Measurements from ENCODE around the gene PARD3.

Gene PARD3

DNA sequence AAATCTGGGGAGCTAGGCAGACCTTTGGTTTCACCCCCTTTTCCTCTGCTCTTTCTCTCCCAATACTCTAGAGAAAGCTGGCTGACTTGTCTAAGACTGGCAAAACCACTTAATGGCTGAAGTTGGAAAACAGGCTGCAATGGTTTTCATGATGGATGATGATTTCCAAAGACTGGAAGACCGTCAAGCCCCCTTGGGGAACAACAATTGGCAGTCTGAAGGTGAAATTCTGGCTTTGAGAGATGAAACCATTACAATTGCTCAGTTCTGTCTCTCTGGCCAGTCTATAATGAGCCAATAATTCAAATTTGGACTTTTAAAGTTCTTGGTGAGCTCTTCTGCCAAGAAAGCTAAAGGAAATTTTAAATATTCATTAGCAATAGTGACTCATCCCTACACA lies 680.5 kb downstream of the PARD3 start:
- TF ChIP-seq TARDBP (IDR thresholded peaks at IDR 0.05) = no peak
- TF ChIP-seq NFRKB (IDR thresholded peaks at IDR 0.05) = no peak
- no peak for TF ChIP-seq FOXK2 (IDR thresholded peaks at IDR 0.05)
- TF ChIP-seq ZNF384 (IDR thresholded peaks at IDR 0.05) = no peak
- no peak for TF ChIP-seq FOXA1 (IDR thresholded peaks at IDR 0.05)
- TF ChIP-seq BHLHE40 (IDR thresholded peaks at IDR 0.05; ENCODE audit: borderline replicate concordance) = no peak
- TF ChIP-seq SUZ12 (IDR thresholded peaks at IDR 0.05) = no peak
- no peak for TF ChIP-seq LEF1 (IDR thresholded peaks at IDR 0.05; ENCODE audit: borderline replicate concordance)
- no peak for TF ChIP-seq L3MBTL2 (conservative IDR thresholded peaks at IDR 0.05)
- no peak for TF ChIP-seq HDGF (IDR thresholded peaks at IDR 0.05; ENCODE audit: borderline replicate concordance)
- TF ChIP-seq SP1 (IDR thresholded peaks at IDR 0.05) = no peak
- TF ChIP-seq, protein P1, sequence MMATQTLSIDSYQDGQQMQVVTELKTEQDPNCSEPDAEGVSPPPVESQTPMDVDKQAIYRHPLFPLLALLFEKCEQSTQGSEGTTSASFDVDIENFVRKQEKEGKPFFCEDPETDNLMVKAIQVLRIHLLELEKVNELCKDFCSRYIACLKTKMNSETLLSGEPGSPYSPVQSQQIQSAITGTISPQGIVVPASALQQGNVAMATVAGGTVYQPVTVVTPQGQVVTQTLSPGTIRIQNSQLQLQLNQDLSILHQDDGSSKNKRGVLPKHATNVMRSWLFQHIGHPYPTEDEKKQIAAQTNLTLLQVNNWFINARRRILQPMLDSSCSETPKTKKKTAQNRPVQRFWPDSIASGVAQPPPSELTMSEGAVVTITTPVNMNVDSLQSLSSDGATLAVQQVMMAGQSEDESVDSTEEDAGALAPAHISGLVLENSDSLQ (IDR thresholded peaks at IDR 0.05) = no peak
- TF ChIP-seq ARNT (IDR thresholded peaks at IDR 0.05) = no peak
- no peak for TF ChIP-seq CTBP1 (IDR thresholded peaks at IDR 0.05; ENCODE audit: borderline replicate concordance)
- TF ChIP-seq FOXM1 (IDR thresholded peaks at IDR 0.05; ENCODE audit: borderline replicate concordance) = no peak
- no peak for TF ChIP-seq ELF4 (IDR thresholded peaks at IDR 0.05)
- ChIA-PET POLR2A (no interaction called here), CTCF (no interaction called here)

GRCh38 chr10:34133406-34133805 lies 681.7 kb downstream of the PARD3 start:
- DNase-seq (ENCODE audit: extremely low spot score) = no peak
- POLR2A ChIA-PET = no interaction called here
- TF ChIP-seq LEF1 (IDR thresholded peaks at IDR 0.05; ENCODE audit: borderline replicate concordance) (no peak), FOXA1 (IDR thresholded peaks at IDR 0.05) (no peak), HDGF (IDR thresholded peaks at IDR 0.05; ENCODE audit: borderline replicate concordance) (no peak), TARDBP (IDR thresholded peaks at IDR 0.05) (no peak), ELF4 (IDR thresholded peaks at IDR 0.05) (no peak)
- CTCF ChIA-PET = no interaction called here

More for the DNA sequence above, 680.5 kb downstream of the PARD3 start:
- no peak for DNase-seq (ENCODE audit: extremely low spot score)

GRCh38 chr10:34131152-34131551 lies 683.9 kb downstream of the PARD3 start:
- TF ChIP-seq FOXK2 (IDR thresholded peaks at IDR 0.05) = no peak
- no peak for TF ChIP-seq ELF4 (IDR thresholded peaks at IDR 0.05)
- TF ChIP-seq SUZ12 (IDR thresholded peaks at IDR 0.05) = no peak
- TF ChIP-seq FOXM1 (IDR thresholded peaks at IDR 0.05; ENCODE audit: borderline replicate concordance) = no peak
- TF ChIP-seq ZNF384 (IDR thresholded peaks at IDR 0.05) = no peak
- TF ChIP-seq, protein P1 (IDR thresholded peaks at IDR 0.05) = no peak
- no peak for TF ChIP-seq L3MBTL2 (conservative IDR thresholded peaks at IDR 0.05)
- TF ChIP-seq BHLHE40 (IDR thresholded peaks at IDR 0.05; ENCODE audit: borderline replicate concordance) = no peak
- TF ChIP-seq CTBP1 (IDR thresholded peaks at IDR 0.05; ENCODE audit: borderline replicate concordance) = no peak
- no peak for TF ChIP-seq ARNT (IDR thresholded peaks at IDR 0.05)
- no peak for TF ChIP-seq SP1 (IDR thresholded peaks at IDR 0.05)
- TF ChIP-seq TARDBP (IDR thresholded peaks at IDR 0.05) = no peak
- no peak for TF ChIP-seq FOXA1 (IDR thresholded peaks at IDR 0.05)
- no peak for TF ChIP-seq HDGF (IDR thresholded peaks at IDR 0.05; ENCODE audit: borderline replicate concordance)
- no peak for TF ChIP-seq LEF1 (IDR thresholded peaks at IDR 0.05; ENCODE audit: borderline replicate concordance)
- TF ChIP-seq NFRKB (IDR thresholded peaks at IDR 0.05) = no peak
- no peak for DNase-seq (ENCODE audit: extremely low spot score)
- ChIA-PET CTCF (no interaction called here), POLR2A (no interaction called here)

- TF ChIP-seq FOXK2 (IDR thresholded peaks at IDR 0.05) (no peak), HDGF (IDR thresholded peaks at IDR 0.05; ENCODE audit: borderline replicate concordance) (no peak), FOXM1 (IDR thresholded peaks at IDR 0.05; ENCODE audit: borderline replicate concordance) (no peak), L3MBTL2 (conservative IDR thresholded peaks at IDR 0.05) (no peak), ARNT (IDR thresholded peaks at IDR 0.05) (no peak), TARDBP (IDR thresholded peaks at IDR 0.05) (no peak), SP1 (IDR thresholded peaks at IDR 0.05) (no peak), LEF1 (IDR thresholded peaks at IDR 0.05; ENCODE audit: borderline replicate concordance) (no peak), CTBP1 (IDR thresholded peaks at IDR 0.05; ENCODE audit: borderline replicate concordance) (no peak), ELF4 (IDR thresholded peaks at IDR 0.05) (no peak), ZNF384 (IDR thresholded peaks at IDR 0.05) (no peak), BHLHE40 (IDR thresholded peaks at IDR 0.05; ENCODE audit: borderline replicate concordance) (no peak), SUZ12 (IDR thresholded peaks at IDR 0.05) (no peak), FOXA1 (IDR thresholded peaks at IDR 0.05) (no peak), NFRKB (IDR thresholded peaks at IDR 0.05) (no peak)
- TF ChIP-seq, protein P1 (IDR thresholded peaks at IDR 0.05) = no peak
- DNase-seq (ENCODE audit: extremely low spot score) = no peak
- CTCF ChIA-PET = interaction anchor here (1.0 kb wide), 1 partner anchor 58 kb away, joined by 3 read pairs; no protein-coding TSS in a partner anchor
- POLR2A ChIA-PET = no interaction called here
These were observed 687.4 kb downstream of the PARD3 start for GRCh38 chr10:34127676-34128075.

GRCh38 chr10:34126371-34127151 lies 688.5 kb downstream of the PARD3 start:
- POLR2A ChIA-PET = no interaction called here

GRCh38 chr10:34125702-34126101 lies 689.4 kb downstream of the PARD3 start:
- TF ChIP-seq ARNT (IDR thresholded peaks at IDR 0.05) = no peak
- no peak for TF ChIP-seq L3MBTL2 (conservative IDR thresholded peaks at IDR 0.05)
- no peak for TF ChIP-seq NFRKB (IDR thresholded peaks at IDR 0.05)
- TF ChIP-seq BHLHE40 (IDR thresholded peaks at IDR 0.05; ENCODE audit: borderline replicate concordance) = no peak
- no peak for TF ChIP-seq SP1 (IDR thresholded peaks at IDR 0.05)
- no peak for TF ChIP-seq HDGF (IDR thresholded peaks at IDR 0.05; ENCODE audit: borderline replicate concordance)
- TF ChIP-seq FOXK2 (IDR thresholded peaks at IDR 0.05) = no peak
- no peak for TF ChIP-seq LEF1 (IDR thresholded peaks at IDR 0.05; ENCODE audit: borderline replicate concordance)
- TF ChIP-seq, protein P1 (IDR thresholded peaks at IDR 0.05) = no peak
- no peak for DNase-seq (ENCODE audit: extremely low spot score)
- ChIA-PET POLR2A (no interaction called here), CTCF (no interaction called here)

More at GRCh38 chr10:34126371-34127151, 688.5 kb downstream of the PARD3 start:
- no peak for DNase-seq (ENCODE audit: extremely low spot score)
- TF ChIP-seq L3MBTL2 (conservative IDR thresholded peaks at IDR 0.05) (no peak), SP1 (IDR thresholded peaks at IDR 0.05) (no peak), FOXA1 (IDR thresholded peaks at IDR 0.05) (no peak)
- CTCF ChIA-PET = no interaction called here
